T follicular helper cell (primary cell): Measurements from ENCODE around the gene ZMYM2.
"Not testable (repeated sequence)": the region's sequence is repeated elsewhere in the genome, so short reads cannot be mapped to it uniquely, and the experiment has no call there.

Experiments
- DNase-seq: peaks from one replicate; pipeline ENCODE4 v3.0.0-alpha.2; 2020; ENCODE audit warnings: low read depth

ZMYM2 gene

GRCh38 chr13:19982447-19983043, 24.0 kb downstream of the ZMYM2 start:
- no peak for DNase-seq

DNA sequence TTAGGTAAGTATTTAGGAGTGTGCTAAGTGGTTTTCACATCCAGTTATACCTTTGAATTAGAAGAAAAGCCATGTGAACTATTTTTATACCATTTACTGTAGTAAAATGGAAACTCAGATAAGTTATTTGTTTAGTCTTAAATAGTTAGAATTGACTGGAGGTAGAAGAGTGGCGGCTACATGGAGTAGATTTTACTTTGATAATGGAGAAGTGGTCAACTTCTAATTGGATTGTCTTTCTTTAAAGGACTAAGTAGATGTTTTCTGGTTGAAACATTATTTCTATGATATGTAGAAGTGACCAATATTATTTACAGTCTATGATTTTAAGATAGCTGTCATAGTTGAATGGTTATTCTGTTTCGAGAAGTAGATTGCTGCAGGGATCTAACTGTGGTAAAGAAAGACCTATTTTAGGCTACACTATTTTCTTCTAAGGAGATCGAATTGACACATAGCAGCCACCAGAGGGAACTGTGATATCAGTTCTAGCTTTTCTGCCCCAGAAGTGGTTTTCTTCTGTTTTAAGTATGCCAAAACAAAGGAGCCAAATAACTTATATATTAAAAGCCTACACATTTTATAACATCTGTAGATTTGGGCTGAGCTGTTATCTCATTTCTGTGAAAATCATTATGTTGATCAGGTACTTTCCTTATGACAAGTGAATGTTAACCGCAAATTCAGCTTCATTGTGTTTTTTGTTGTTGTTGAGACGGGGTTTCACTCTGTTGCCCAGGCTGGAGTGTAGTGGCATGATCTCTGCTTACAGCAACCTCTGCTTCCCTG, 26.1 kb downstream of the ZMYM2 start:
- DNase-seq = no peak

DNA sequence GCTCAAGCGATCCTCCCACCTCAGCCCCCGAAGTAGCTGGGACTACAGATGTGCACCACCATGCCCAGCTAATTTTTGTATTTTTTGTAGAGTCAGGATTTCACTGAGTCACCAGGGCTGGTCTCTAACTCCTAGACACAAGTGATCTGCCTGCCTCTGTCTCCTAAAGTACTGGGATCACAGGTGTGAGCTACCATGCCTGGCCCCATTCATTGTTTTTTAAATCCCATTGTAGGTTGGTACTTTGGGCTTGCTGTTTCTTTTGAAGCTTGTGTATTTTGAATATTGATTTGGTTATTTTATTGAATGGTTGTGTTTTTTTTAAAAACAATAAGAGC, 26.7 kb downstream of the ZMYM2 start:
- DNase-seq = no peak

- DNase-seq = no peak
Measured at GRCh38 chr13:19991531-19991930, 33.0 kb downstream of the ZMYM2 start.

GRCh38 chr13:19993024-19993423, 34.5 kb downstream of the ZMYM2 start:
- no peak for DNase-seq

DNA sequence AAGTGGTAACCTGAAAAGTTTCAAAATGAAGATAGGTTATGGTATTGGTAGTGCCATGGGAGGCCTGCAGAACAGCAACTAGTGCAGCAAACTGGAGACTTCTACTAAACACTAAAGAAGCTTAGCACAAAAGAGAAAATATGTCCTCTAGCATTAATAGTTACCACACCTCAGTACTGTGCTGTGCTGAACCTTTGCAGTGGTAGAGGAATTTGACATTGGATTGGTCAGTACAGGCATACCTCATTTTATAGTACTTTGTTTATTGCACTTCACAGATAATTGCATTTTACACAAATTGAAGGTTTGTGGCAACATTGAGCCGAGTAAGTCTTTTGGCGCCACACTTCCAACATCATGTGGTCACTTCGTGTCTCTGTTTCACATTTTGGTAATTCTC, 40.4 kb downstream of the ZMYM2 start:
- no peak for DNase-seq

- DNase-seq = no peak
Measured at GRCh38 chr13:20000062-20000552, 41.6 kb downstream of the ZMYM2 start.

GRCh38 chr13:20001366-20002190, 43.1 kb downstream of the ZMYM2 start:
- DNase-seq = no peak

DNA sequence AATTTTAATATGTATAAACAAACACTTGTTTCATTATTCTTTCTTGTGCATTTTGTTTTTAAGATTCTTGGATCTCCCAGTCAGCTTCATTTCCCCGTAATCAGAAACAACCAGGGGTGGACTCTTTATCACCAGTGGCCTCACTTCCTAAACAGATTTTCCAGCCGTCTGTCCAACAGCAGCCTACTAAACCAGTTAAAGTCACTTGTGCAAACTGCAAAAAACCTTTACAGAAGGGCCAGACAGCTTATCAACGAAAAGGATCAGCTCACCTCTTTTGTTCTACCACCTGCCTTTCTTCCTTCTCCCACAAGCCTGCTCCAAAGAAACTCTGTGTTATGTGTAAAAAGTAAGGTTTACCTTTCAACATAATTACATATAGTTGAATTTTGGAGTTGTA, 44.3 kb downstream of the ZMYM2 start:
- DNase-seq = no peak

DNA sequence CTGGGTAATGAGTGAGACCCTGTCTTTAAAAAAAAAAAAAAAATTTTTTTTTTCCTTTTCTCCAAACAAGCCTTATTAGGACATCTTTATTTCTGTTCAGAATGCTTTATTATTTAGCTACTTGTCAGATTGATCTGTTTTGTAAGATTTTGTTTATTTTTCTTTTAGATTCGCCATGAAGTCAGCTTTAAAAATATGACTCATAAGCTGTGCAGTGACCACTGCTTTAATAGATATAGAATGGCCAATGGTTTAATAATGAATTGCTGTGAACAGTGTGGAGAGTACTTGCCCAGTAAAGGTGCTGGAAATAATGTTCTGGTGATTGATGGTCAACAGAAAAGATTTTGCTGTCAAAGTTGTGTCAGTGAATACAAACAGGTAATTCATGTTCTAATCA, 47.7 kb downstream of the ZMYM2 start:
- DNase-seq = no peak

DNA sequence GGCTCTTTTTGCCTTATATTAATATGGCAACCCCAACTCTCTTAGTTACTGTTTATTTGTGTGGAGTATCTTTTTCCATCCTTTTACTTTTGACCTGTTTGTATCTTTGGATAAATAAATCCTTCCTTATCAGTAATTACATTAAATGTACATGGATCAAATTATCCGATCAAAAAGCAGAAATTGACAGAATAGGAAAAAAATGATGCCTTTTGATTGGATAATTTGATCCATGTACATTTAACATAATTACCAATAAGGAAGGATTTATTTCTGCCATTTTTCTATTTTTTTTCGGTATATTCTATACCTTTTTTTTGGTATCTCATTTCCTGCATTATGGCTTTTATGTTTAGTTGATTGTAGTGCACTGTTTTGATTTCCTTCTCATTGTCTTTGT, 57.2 kb downstream of the ZMYM2 start:
- DNase-seq = no peak

DNA sequence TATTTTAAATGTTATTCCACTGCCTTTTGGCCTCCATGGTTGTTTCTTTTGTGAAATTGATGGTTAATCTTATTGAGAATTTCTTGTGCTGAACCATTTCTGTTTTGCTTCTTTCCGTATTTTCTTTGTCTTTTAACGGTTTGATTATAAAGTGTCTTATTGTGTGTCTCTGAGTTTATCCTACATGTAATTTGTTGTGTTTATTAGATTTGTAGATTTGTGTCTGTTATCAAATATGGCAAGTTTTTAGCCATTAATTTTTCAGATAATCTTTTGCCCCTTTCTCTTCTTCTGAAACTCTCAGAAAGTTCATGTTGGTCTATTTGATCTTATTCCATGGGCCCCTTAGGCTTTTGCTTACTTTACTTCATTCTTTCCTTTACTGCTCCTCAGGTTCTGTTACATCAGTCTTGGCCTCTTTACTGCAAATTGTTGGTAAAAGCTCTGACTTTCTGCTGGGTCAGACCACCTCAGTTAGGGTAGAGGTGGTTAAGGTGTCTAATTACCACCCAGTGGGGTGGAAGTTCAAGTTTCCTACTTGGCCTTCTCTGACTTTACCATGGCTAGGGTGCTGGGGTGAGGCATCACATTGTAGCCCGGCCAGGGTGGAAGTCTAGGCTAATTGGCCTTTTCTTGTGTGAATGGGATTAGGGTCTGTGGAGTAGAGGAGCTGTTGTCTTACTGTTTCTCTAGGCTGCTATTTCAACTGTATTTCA, 58.3 kb downstream of the ZMYM2 start:
- no peak for DNase-seq

DNA sequence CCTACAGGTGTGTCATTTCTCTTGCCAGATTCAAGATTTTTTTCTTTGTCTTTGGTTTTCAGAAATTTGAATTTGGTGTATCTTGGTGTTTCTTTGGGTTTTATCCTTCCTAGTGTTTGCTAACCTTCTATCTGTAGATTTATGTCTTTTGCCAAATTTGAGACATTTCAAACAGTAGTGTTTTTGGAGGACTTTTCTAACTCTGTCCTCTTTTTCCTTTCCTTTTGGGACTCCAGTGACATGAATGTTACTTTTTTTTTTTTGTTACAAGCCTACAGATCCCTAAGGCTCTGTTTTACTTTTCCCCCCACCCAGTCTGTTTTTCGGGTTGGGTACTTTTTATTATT, 58.8 kb downstream of the ZMYM2 start:
- no peak for DNase-seq

DNA sequence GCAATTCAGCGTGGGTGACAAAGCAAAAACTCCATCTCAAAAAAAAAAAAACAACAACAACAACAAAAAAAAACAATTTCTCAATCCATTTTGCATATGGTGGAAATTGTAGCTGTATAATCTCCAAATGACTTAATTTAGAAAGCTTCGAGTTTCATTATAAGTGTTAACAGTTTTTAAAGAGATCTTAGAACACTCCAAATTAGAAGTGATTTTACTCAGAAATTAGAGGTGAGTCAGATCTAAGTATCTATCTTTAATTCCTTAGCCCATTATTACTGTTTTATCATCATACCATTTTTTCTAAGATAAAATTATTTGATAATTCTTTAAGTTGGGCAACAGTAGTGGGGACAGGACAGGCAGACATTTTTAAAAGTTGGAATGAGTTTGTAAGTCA, 60.5 kb downstream of the ZMYM2 start:
- no peak for DNase-seq

DNA sequence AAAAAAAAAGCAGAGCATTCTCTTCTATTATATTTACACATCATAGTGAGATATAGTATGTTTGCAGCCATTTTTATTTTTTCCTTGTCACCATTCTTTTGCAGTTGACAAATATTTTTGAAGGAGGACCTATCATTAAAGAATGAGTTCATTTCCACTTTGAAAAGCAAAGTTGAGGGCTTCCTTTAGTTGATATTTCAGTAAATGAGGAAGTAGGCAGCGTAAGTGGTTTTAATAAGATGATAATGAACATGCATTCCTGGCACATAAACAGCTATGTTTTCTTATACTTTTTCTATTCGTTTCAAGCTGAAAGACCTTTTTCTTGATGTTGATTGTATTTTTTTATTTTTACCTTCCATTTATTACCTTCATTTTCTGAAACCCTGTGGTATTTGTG, 66.2 kb downstream of the ZMYM2 start:
- no peak for DNase-seq

DNA sequence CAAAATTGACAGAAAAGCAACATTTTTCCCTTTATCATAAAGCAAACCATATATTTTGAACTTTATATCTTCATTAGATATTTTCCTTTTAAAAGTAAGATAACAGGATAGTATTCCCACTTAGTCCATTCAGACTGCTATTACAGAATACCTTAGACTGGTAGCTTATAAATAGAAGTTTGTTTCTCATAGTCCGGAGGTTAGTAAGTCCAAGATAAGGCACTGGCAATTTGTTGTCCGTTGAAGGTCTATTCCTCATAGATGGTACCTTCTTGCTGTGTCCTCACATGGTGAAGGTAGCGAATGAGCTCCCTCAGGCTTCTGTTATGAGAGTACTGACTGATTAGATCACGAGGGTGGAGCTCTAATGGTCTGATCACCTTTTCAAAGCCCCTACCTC, 70.4 kb downstream of the ZMYM2 start:
- no peak for DNase-seq

DNA sequence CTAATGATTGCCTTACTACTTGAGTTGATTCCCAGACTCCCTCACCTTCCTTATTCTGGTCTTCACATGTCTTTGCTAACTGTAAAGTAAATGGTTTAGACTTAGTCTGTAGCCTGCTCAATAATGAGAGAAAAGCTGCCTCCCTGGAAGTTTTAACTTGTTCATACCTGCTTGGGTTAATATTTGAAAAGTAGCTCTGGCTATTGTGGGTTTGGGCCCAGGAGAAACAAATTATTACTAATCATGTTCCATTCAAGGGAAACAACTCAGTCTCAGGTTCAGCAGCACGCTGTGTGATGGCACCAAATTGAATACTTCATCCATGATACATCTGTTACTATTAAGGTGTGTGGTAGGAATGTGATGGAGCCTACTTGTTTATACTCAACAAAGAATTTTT, 75.0 kb downstream of the ZMYM2 start:
- DNase-seq = no peak

DNA sequence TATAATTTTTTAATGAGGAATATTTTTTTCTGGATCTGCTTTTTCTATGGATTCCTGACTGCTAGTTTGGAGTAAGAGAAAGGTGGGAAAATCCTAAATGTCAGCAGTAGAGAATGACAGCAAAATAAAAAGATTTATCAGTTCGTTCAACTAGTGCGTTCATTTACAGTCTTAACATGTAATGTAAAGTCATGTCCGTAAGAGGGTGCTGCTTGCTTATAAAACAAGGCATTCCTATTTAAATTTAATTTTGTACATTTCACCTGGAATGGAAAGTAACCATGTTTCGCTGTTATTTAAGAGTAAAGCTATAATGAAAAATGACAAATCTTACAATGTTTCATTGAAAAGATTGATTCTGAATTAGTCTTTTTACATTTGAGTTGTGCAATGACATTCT, 76.6 kb downstream of the ZMYM2 start:
- no peak for DNase-seq

DNA sequence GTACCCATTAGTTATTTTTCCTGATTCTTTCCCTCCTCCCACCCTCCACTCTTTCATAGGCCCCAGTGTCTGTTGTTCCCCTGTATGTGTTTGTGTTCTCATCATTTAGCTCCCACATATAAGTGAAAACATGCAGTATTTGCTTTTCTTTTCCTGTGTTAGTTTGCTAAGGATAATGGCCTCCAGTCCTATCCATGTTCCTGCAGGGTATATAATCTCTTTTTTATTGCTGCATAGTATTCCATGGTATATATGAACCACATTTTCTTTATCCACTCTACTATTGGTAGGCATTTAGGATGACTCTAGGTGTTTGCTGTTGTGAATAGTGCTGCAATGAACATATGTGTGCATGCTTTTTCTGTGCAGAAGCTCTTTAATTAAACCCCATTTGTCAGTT, 79.4 kb downstream of the ZMYM2 start:
- DNase-seq = no peak

- DNase-seq = not testable (repeated sequence)
Measured at GRCh38 chr13:20042603-20043002, 84.1 kb downstream of the ZMYM2 start.

DNA sequence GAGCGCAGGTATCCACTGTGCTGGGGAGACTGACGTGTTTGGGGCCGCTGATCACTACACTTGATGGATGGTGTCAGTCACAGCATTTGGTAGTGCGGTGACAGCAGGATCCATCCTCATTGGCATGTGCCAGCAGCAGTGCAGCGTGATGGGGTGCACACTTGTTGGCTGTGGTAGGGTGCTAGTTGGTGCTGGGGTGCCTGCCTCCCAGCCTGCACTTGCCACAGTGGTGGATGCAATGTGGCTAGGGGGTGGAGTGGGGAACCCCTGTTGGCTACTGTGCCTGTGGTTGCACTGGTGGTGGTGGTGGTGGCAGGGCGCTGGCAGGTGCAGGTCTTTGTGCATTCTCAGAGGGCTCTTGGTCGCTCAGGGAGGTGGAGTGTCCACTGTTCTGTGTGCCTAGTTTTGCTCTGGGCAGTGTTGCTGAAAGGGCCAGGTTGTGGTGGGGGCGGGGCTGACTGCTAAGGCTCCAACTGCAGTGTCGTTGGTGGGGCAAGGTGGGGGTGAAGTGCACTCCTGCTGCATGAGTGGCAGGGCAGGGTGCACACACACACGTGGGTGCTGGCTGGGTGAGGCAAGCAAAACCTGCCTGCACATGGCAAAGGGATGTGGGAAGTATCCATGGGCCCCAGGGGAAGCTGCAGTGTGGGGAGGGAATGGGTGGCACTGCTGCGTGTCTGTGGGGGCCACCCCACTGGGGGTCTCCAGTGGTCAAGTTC, 84.8 kb downstream of the ZMYM2 start:
- DNase-seq = no peak

GRCh38 chr13:20044086-20044485, 85.6 kb downstream of the ZMYM2 start:
- no peak for DNase-seq
